Activated CD4-positive, alpha-beta T cell treated with anti-CD3 and anti-CD28 coated beads, Interleukin-2, Interleukin-4, amounts not matched to agents 100 ng/mL and 50 ng/mL, durations not matched to agents 16 hours and 8 hours (primary cell): Measurements from ENCODE around the gene OBP2B.
A peak's percentile ranks its signal among the peaks of the same experiment; 100 is the strongest.

Experiments
- DNase-seq: peaks from one replicate; pipeline ENCODE4 v3.0.0-alpha.2; 2020; ENCODE audit warnings: low spot score

Gene OBP2B

GRCh38 chr9:133167096-133167730 lies 41.8 kb downstream of the OBP2B start:
- no peak for DNase-seq

GRCh38 chr9:133166392-133166791 lies 42.7 kb downstream of the OBP2B start:
- no peak for DNase-seq

GRCh38 chr9:133165452-133165730 lies 43.7 kb downstream of the OBP2B start:
- DNase-seq: no peak

GRCh38 chr9:133164191-133164590 lies 44.9 kb downstream of the OBP2B start:
- no peak for DNase-seq

- DNase-seq: no peak
These were observed 45.4 kb downstream of the OBP2B start, which contains the start of gene GBGT1 for GRCh38 chr9:133163504-133164172. Gene GBGT1, minus strand, starts transcription at chr9:133163914. Its CDS starts 1,502 bp downstream, at chr9:133162412.

- no peak for DNase-seq
These were observed 46.1 kb downstream of the OBP2B start for GRCh38 chr9:133162861-133163503.

- no peak for DNase-seq
These were observed 47.5 kb downstream of the OBP2B start for GRCh38 chr9:133161547-133161950.

- DNase-seq: peak; percentile 53
These were observed 48.1 kb downstream of the OBP2B start for GRCh38 chr9:133160742-133161546.

GRCh38 chr9:133158695-133159094 lies 50.4 kb downstream of the OBP2B start:
- no peak for DNase-seq
